Astrocyte of the cerebellum (primary cell): ENCODE measurements around the gene USP6.
A peak's percentile ranks its signal among the peaks of the same experiment; 100 is the strongest.
"Not testable (repeated sequence)": the region's sequence is repeated elsewhere in the genome, so short reads cannot be mapped to it uniquely, and the experiment has no call there.

Experiments
- DNase-seq: peaks from one replicate; pipeline ENCODE4 v3.0.0-alpha.2; 2011; ENCODE audit warnings: low read depth
- H3K4me3 ChIP-seq: 2 replicates; pipeline ENCODE4 v1.5.1; 2011; ENCODE audit warnings: mild to moderate bottlenecking, low read depth, low read length, moderate library complexity
- in situ Hi-C: cut with HindIII; loops from 2 replicates; pipeline ENCODE4 v1.10.0; 2017; ENCODE audit warnings: low sequenced_read_pairs
- TF ChIP-seq, protein P1 (sequence below): IDR thresholded peaks from 2 replicates; pipeline ENCODE4 v1.5.1; 2012; ENCODE audit warnings: low read length, low read depth, moderate library complexity, mild to moderate bottlenecking; ENCODE audit errors: missing control alignments

USP6 gene

GRCh38 chr17:5110816-5111215 is 5.0 kb upstream of the USP6 start:
- in situ Hi-C loops: no loop called here
- no peak for DNase-seq
- TF ChIP-seq, protein P1, sequence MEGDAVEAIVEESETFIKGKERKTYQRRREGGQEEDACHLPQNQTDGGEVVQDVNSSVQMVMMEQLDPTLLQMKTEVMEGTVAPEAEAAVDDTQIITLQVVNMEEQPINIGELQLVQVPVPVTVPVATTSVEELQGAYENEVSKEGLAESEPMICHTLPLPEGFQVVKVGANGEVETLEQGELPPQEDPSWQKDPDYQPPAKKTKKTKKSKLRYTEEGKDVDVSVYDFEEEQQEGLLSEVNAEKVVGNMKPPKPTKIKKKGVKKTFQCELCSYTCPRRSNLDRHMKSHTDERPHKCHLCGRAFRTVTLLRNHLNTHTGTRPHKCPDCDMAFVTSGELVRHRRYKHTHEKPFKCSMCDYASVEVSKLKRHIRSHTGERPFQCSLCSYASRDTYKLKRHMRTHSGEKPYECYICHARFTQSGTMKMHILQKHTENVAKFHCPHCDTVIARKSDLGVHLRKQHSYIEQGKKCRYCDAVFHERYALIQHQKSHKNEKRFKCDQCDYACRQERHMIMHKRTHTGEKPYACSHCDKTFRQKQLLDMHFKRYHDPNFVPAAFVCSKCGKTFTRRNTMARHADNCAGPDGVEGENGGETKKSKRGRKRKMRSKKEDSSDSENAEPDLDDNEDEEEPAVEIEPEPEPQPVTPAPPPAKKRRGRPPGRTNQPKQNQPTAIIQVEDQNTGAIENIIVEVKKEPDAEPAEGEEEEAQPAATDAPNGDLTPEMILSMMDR: no peak
- H3K4me3 ChIP-seq: peak overlapping the region; percentile 78

- peak within 1 kb of the TSS; percentile 78 for H3K4me3 ChIP-seq
- in situ Hi-C loops: no loop called here
- TF ChIP-seq, protein P1: no peak
- DNase-seq: peak; percentile 80
These were observed 4.2 kb upstream of the USP6 start, which contains the start of gene ZNF232 for GRCh38 chr17:5111402-5112204. Gene ZNF232, minus strand, starts transcription at chr17:5111878. Its CDS starts 56 bp downstream, at chr17:5111822.

DNA sequence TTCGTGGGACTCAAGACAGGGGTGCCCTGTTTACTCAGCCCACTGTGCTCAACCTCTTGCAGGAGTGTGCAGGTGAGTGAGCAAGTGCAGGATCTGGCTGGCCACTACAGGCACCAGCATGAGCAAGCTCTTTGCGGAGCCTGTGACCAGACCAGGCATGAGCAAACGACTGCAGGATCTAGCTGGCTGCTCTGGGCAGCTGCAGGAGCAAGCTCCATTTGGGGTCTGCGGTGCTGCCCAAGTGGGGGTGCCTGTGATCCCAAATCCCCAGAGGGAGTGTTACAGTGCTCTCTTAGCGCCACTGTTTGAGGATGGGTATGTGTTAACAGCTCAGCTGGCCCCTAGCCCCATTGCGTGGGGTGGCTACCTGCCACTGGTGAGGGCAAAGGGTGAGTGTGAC is 2.4 kb downstream of the USP6 start:
- in situ Hi-C loops: no loop called here
- TF ChIP-seq, protein P1: no peak
- DNase-seq: no peak
- no peak overlapping the region for H3K4me3 ChIP-seq

GRCh38 chr17:5120036-5120435 is 4.2 kb downstream of the USP6 start:
- TF ChIP-seq, protein P1: no peak
- in situ Hi-C loops: no loop called here
- H3K4me3 ChIP-seq: no peak overlapping the region
- DNase-seq: no peak

DNA sequence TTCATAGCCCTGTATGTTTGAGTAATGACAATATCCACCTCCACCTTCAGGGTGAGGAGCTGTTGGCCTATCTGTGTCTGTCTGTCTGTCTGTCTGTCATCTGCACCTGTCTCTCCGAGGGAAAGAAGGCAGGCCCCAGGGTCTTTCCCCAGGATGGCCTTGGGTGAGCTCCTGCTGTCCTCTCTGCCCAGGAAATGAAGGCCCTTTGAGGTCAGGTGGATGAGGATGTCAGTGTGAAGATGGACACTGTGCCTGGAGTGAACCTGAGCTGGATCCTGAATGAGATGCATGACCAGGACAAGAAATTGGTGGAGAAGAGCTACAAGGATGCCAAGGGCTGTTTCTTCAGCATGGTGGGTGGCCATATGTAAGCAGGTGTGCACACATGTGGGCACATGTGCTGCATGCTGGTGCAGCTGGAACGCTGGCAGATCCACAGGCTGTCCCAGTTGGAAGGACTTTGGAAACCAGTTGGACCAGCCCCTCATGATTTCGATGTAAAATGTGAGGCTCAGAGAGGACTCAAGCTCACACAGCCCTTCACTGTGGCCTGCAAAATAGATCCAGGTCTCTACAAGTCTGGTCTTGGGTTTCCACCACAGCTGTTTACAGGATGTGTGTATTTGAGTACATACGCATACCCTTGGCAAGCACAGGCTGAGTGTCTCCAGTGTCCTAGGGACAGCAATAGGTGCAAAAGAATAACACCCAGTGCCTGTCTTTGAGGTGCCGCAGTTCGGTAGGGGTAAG is 4.8 kb downstream of the USP6 start:
- DNase-seq, in situ Hi-C loops, H3K4me3 ChIP-seq: not testable (repeated sequence)

DNA sequence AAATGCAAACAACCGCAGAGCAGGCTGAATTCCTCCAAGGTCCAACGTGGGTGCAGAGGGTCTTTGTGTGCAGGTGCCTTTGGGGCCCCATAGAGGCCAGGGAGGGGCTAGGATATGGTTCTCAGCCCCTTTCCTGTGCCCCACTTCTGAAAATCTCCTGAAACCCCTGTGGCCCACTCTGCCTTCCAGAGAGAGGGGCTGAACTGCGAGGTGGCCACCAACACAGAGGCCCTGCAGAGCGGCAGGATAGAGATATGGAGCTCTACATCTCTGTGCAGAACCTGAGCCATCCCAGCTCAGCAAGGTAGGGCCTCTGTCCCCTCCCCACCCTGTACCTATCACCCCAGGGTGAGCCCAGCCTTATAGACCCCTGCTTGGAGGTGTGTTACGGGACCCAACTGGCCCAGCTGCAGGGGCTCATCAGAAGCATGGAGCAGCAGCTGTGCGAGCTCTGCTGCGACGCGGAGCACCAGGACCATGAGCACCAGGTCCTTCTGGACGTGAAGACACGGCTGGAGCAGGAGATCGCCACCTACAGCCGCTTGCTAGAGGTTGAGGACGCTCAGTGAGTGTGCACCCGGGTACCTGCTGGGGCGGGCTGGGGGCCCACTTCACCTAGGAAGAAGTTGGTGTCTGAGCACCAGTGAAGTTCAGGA is 5.5 kb downstream of the USP6 start:
- DNase-seq: no peak
- no peak overlapping the region for H3K4me3 ChIP-seq
- TF ChIP-seq, protein P1: no peak
- in situ Hi-C loops: no loop called here

GRCh38 chr17:5122056-5122455 is 6.2 kb downstream of the USP6 start:
- peak overlapping the region; percentile 37 for H3K4me3 ChIP-seq
- in situ Hi-C loops, DNase-seq: not testable (repeated sequence)
